RWPE1 (cell line): Measurements from ENCODE around the gene KDM4B.
"Not testable (repeated sequence)": the region's sequence is repeated elsewhere in the genome, so short reads cannot be mapped to it uniquely, and the experiment has no call there.

Experiments
- CTCF ChIA-PET: fragments of 350-600 bp; sonication (Branson Sonifier 250); formaldehyde crosslinking; extraction: SDS; loops from one replicate; lab custom pipeline; 2021; lab: Yijun Ruan, JAX
- POLR2A ChIA-PET: fragments of 400-600 bp; formaldehyde crosslinking; extraction: SDS; loops from one replicate; lab custom pipeline; 2020; ENCODE audit warnings: antibody characterized with exemption; ENCODE audit not compliant: low non-redundant PET; lab: Yijun Ruan, JAX
- DNase-seq: peaks from one replicate; pipeline ENCODE4 v3.0.0; 2012; ENCODE audit warnings: low spot score
- H3K27ac ChIP-seq: fragments of 450-650 bp; 2 replicates; pipeline ENCODE4 v1.5.1; 2017
- TF ChIP-seq, protein P1 (sequence below): fragments of 450-650 bp; conservative IDR thresholded peaks from 2 replicates; pipeline ENCODE4 v1.5.1; 2017; ENCODE audit warnings: low read depth, mild to moderate bottlenecking

Gene KDM4B

GRCh38 chr19:5155586-5156210 lies 186.8 kb downstream of the KDM4B start:
- CTCF ChIA-PET, result no interaction called here
- H3K27ac ChIP-seq, result no peak overlapping the region
- POLR2A ChIA-PET, result no interaction called here
- TF ChIP-seq, protein P1, sequence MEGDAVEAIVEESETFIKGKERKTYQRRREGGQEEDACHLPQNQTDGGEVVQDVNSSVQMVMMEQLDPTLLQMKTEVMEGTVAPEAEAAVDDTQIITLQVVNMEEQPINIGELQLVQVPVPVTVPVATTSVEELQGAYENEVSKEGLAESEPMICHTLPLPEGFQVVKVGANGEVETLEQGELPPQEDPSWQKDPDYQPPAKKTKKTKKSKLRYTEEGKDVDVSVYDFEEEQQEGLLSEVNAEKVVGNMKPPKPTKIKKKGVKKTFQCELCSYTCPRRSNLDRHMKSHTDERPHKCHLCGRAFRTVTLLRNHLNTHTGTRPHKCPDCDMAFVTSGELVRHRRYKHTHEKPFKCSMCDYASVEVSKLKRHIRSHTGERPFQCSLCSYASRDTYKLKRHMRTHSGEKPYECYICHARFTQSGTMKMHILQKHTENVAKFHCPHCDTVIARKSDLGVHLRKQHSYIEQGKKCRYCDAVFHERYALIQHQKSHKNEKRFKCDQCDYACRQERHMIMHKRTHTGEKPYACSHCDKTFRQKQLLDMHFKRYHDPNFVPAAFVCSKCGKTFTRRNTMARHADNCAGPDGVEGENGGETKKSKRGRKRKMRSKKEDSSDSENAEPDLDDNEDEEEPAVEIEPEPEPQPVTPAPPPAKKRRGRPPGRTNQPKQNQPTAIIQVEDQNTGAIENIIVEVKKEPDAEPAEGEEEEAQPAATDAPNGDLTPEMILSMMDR, result no peak
- no peak for DNase-seq

GRCh38 chr19:5156231-5156986 lies 187.5 kb downstream of the KDM4B start:
- DNase-seq, result no peak
- POLR2A ChIA-PET, result no interaction called here

GRCh38 chr19:5157186-5157585 lies 188.3 kb downstream of the KDM4B start:
- no peak for DNase-seq
- TF ChIP-seq, protein P1, result no peak
- POLR2A ChIA-PET, result no interaction called here
- no peak overlapping the region for H3K27ac ChIP-seq
- CTCF ChIA-PET, result no interaction called here

More at GRCh38 chr19:5156231-5156986, 187.5 kb downstream of the KDM4B start:
- CTCF ChIA-PET, result no interaction called here
- H3K27ac ChIP-seq, result no peak overlapping the region
- TF ChIP-seq, protein P1, result no peak

GRCh38 chr19:5158549-5159134 lies 189.7 kb downstream of the KDM4B start:
- DNase-seq, H3K27ac ChIP-seq, POLR2A ChIA-PET: not testable (repeated sequence)
- CTCF ChIA-PET, result interaction anchor here (0.8 kb wide), 1 partner anchor 219 kb away, joined by 3 read pairs; no protein-coding TSS in a partner anchor

- POLR2A ChIA-PET, result interaction anchor here (0.7 kb wide), 1 partner anchor 121 kb away, joined by 3 read pairs; no protein-coding TSS in a partner anchor
- CTCF ChIA-PET, result interaction anchor here (0.5 to 0.8 kb wide), 2 partner anchors 161 to 691 kb away, joined by 3 read pairs; no protein-coding TSS in a partner anchor
- DNase-seq, H3K27ac ChIP-seq: not testable (repeated sequence)
These were observed 191.4 kb downstream of the KDM4B start for GRCh38 chr19:5160158-5160795.

DNA sequence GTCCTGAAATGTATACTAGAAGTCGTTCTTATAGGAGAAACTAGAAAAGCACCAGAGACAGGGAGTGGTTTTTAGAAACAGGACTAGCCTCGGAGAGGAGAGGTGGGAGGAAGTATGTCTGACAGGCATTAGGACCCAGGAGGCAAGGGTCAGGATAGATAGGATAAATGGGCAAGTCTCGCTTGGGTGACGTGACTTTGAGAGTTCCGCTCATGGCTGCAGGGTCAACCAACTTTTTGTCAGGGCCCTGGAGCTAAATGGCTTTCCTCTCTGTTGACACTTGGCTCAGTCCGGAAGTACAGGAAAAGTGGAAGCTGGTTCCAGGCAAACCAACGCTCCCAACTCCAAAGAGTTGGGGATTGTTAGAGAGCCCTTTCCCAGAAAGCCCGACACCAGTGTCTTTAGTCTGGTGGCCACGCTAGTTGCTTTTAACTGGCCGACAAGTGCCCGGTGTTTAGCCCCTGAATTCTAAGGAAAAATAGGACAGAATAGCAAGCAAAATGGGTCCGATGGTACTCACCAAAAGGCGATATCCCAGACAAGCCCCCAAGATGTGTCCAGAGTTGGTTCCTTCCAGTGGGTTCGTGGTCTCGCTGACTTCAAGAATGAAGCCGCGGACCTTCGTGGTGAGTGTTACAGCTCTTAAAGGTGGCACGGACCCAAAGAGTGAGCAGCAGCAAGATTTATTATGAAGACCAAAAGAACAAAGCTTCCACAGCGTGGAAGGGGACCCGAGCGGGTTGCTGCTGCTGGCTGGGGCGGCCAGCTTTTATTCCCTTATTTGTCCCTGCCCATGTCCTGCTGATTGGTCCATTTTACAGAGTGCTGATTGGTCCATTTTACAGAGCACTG lies 196.2 kb downstream of the KDM4B start:
- H3K27ac ChIP-seq, POLR2A ChIA-PET, CTCF ChIA-PET, DNase-seq: not testable (repeated sequence)

- H3K27ac ChIP-seq, result no peak overlapping the region
- no peak for DNase-seq
- CTCF ChIA-PET, result no interaction called here
- POLR2A ChIA-PET, result no interaction called here
- TF ChIP-seq, protein P1, result no peak
These were observed 196.7 kb downstream of the KDM4B start for GRCh38 chr19:5165697-5166019.
